Dedifferentiated amniotic fluid mesenchymal stem cell (primary cell): ENCODE results near the gene SMCO2.
"Not testable (repeated sequence)": the region's sequence is repeated elsewhere in the genome, so short reads cannot be mapped to it uniquely, and the experiment has no call there.

Source experiments
- DNase-seq: peaks from one replicate; pipeline ENCODE4 v3.0.0-alpha.2; 2016; ENCODE audit errors: extremely low spot score

SMCO2 gene

GRCh38 chr12:27524839-27525753 lies 78.6 kb downstream of the SMCO2 start:
- DNase-seq, result peak; percentile 35

- DNase-seq, result no peak
Observed at GRCh38 chr12:27527512-27527911, 81.0 kb downstream of the SMCO2 start.

- no peak for DNase-seq
Observed at GRCh38 chr12:27528788-27529187, 82.3 kb downstream of the SMCO2 start.

- DNase-seq, result no peak
Observed at GRCh38 chr12:27530157-27530922, 83.8 kb downstream of the SMCO2 start.

GRCh38 chr12:27531896-27532295 lies 85.4 kb downstream of the SMCO2 start:
- DNase-seq, result no peak

GRCh38 chr12:27534060-27534764 lies 87.7 kb downstream of the SMCO2 start:
- no peak for DNase-seq

- DNase-seq, result no peak
Observed at GRCh38 chr12:27534765-27535161, 88.2 kb downstream of the SMCO2 start.

GRCh38 chr12:27535318-27535717 lies 88.8 kb downstream of the SMCO2 start:
- no peak for DNase-seq

GRCh38 chr12:27537855-27538675 lies 91.5 kb downstream of the SMCO2 start:
- no peak for DNase-seq

GRCh38 chr12:27539191-27539631 lies 92.7 kb downstream of the SMCO2 start:
- no peak for DNase-seq

- DNase-seq, result no peak
Observed at GRCh38 chr12:27541031-27541719, 94.6 kb downstream of the SMCO2 start.

GRCh38 chr12:27542628-27543027 lies 96.1 kb downstream of the SMCO2 start:
- peak; percentile 92 for DNase-seq

GRCh38 chr12:27544858-27545257 lies 98.3 kb downstream of the SMCO2 start:
- not testable (repeated sequence) for DNase-seq

GRCh38 chr12:27545665-27546064 lies 99.1 kb downstream of the SMCO2 start:
- DNase-seq, result no peak

GRCh38 chr12:27547592-27547991 lies 101.1 kb downstream of the SMCO2 start:
- no peak for DNase-seq

GRCh38 chr12:27548301-27549199 lies 102.0 kb downstream of the SMCO2 start:
- no peak for DNase-seq

- DNase-seq, result peak; percentile 43
Observed at GRCh38 chr12:27549236-27549800, 102.8 kb downstream of the SMCO2 start.

- peak; percentile 83 for DNase-seq
Observed at GRCh38 chr12:27549801-27550652, 103.5 kb downstream of the SMCO2 start.
